Stimulated activated CD8-positive, alpha-beta memory T cell treated with anti-CD3 and anti-CD28 coated beads, Interleukin-7, amount 100 ng/mL, for 4 hours (primary cell): ENCODE data around the gene BTBD19.

Source experiments
- DNase-seq, 2 donors: peaks; one replicate each; pipeline ENCODE4 v3.0.0-alpha.2; 2020; ENCODE audit warnings: low read depth in 2 of 2

The BTBD19 gene

GRCh38 chr1:44855742-44856141, 47.4 kb downstream of the BTBD19 start:
- DNase-seq: no peak

DNA sequence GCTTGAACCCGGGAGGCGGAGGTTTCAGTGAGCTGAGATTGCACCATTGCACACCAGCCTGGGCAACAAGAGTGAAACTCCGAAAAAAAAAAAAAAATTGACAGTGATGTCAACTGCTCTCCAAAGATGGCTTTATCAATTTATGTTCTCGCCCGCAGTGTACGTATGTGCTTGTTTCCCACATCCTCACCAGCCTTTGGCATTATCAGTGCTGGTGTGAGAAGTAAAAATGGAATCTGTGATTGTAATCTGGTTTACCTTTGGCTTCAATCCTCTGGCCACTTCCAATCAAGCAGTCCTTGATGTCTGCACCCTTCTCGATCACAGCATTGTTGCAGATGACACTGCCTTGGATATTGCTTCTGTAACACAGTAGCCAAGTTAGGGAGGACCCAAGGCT, 49.1 kb downstream of the BTBD19 start:
- DNase-seq: no peak

GRCh38 chr1:44860331-44860730, 52.0 kb downstream of the BTBD19 start:
- no peak for DNase-seq

- DNase-seq: no peak
Observed at GRCh38 chr1:44860891-44861425, 52.6 kb downstream of the BTBD19 start.

- DNase-seq: no peak
Observed at GRCh38 chr1:44862829-44863401, 54.6 kb downstream of the BTBD19 start.
